GM12878 (cell line): ENCODE measurements around the gene TDP1. TPM values are rescaled to one million over a fixed set of nuclear protein-coding genes. Genes with fewer than 3 reads are reported as not detected.

Experiments
- ATAC-seq: fragments of 200-7000 bp; cut with Tn5 transposase; 3 replicates; pipeline ENCODE4 v1.9.1; 2020; ENCODE audit warnings: mild to moderate bottlenecking, moderate library complexity
- BruUV-seq: library from RNA; stranded (reverse); fragments of 400-500 nt; replicated peaks from 2 replicates; lab custom pipeline; 2021; lab: Mats Ljungman, UMichigan
- CTCF ChIA-PET: fragments of 300-600 bp; sonication (Branson Sonifier 250); formaldehyde crosslinking; extraction: SDS; loops from one replicate; lab custom pipeline; 2021; ENCODE audit warnings: inconsistent platforms; lab: Yijun Ruan, JAX
- POLR2A ChIA-PET: fragments of 350-600 bp; formaldehyde crosslinking; extraction: SDS; loops from one replicate; lab custom pipeline; 2021; ENCODE audit warnings: inconsistent platforms; lab: Charles Lee
- RAD21 ChIA-PET: fragments of 300-600 bp; sonication (Branson Sonifier 250); formaldehyde crosslinking; loops from one replicate; lab custom pipeline; 2023; ENCODE audit warnings: antibody characterized with exemption; ENCODE audit not compliant: unreplicated experiment; lab: Charles Lee
- SMC1A ChIA-PET: fragments of 300-600 bp; sonication (Branson Sonifier 250); formaldehyde crosslinking; loops from one replicate; lab custom pipeline; 2023; ENCODE audit not compliant: unreplicated experiment, uncharacterized antibody; lab: Charles Lee
- DNase-seq: peaks from one replicate; pipeline ENCODE4 v3.0.0-alpha.2; 2011; ENCODE audit warnings: low read depth, low spot score
- FAIRE-seq: peaks from 3 replicates; lab custom pipeline; 2011; peaks lifted over from hg19 to GRCh38; lab: Jason Lieb, UNC
- H2AFZ ChIP-seq: 2 replicates; pipeline ENCODE4 v1.6.0; 2011; ENCODE audit warnings: low read depth, low read length, control low read depth; ENCODE audit not compliant: control insufficient read depth
- H3K27ac ChIP-seq: 2 replicates; pipeline ENCODE4 v1.5.1; 2011; ENCODE audit warnings: control low read depth; ENCODE audit not compliant: control insufficient read depth, insufficient read depth
- H3K27me3 ChIP-seq, 2 experiments: replicated peaks in 1 of 2; 2 replicates each; pipeline versions ENCODE4 v1.6.0 to v1.6.1; 2011; ENCODE audit warnings: low read length in 1 of 2; ENCODE audit not compliant: control insufficient read depth in 2 of 2, insufficient read depth in 2 of 2
- H3K36me3 ChIP-seq, 2 experiments: 2 replicates each; pipeline ENCODE4 v1.5.1; 2011; ENCODE audit warnings: low read length in 1 of 2; ENCODE audit not compliant: control insufficient read depth in 2 of 2, insufficient read depth in 2 of 2
- H3K4me1 ChIP-seq: 2 replicates; pipeline ENCODE4 v1.6.1; 2011; ENCODE audit warnings: mild to moderate bottlenecking, low read length, moderate library complexity, mixed read lengths; ENCODE audit not compliant: control insufficient read depth, insufficient read depth
- H3K4me2 ChIP-seq: 2 replicates; pipeline ENCODE4 v1.6.0; 2011; ENCODE audit warnings: control low read depth; ENCODE audit not compliant: control insufficient read depth, insufficient read depth
- H3K4me3 ChIP-seq: fragments of 200-600 bp; sonication (generic); 2 replicates; pipeline ENCODE4 v1.5.1; 2016
- H3K79me2 ChIP-seq: 2 replicates; pipeline ENCODE4 v1.6.0; 2011; ENCODE audit warnings: low read length; ENCODE audit not compliant: control insufficient read depth, insufficient read depth
- H3K9ac ChIP-seq: 2 replicates; pipeline ENCODE4 v1.8.0; 2011; ENCODE audit warnings: low read length, control low read depth, mixed read lengths; ENCODE audit not compliant: control insufficient read depth, insufficient read depth
- H3K9me3 ChIP-seq: replicated peaks from 3 replicates; pipeline ENCODE4 v1.5.1; 2011; ENCODE audit warnings: mild to moderate bottlenecking, low read length; ENCODE audit not compliant: control insufficient read depth, insufficient read depth
- H4K20me1 ChIP-seq: 2 replicates; pipeline ENCODE4 v1.6.0; 2011; ENCODE audit not compliant: control insufficient read depth, insufficient read depth
- ASH2L ChIP-seq: fragments of 300-600, 200-600 bp; sonication (generic); IDR thresholded peaks from 2 replicates; pipeline ENCODE4 v1.6.1; 2017; ENCODE audit warnings: low read depth, mild to moderate bottlenecking, borderline replicate concordance
- BMI1 ChIP-seq: fragments of 450-650 bp; IDR thresholded peaks from 2 replicates; pipeline ENCODE4 v1.6.1; 2016; ENCODE audit warnings: mild to moderate bottlenecking, moderate library complexity, borderline replicate concordance
- BRCA1 ChIP-seq: IDR thresholded peaks from 2 replicates; pipeline ENCODE4 v1.6.1; 2011; ENCODE audit warnings: low read depth, low read length, improper control_type of control experiment
- CREB1 ChIP-seq: IDR thresholded peaks from 2 replicates; pipeline ENCODE4 v1.6.1; 2012; ENCODE audit warnings: low read depth, mild to moderate bottlenecking, inconsistent platforms
- CTCF ChIP-seq, 3 experiments: IDR thresholded peaks in 2 of 3; conservative IDR thresholded peaks in 1 of 3; 2 replicates each; pipeline ENCODE4 v1.5.1; 2011; ENCODE audit warnings: low read depth in 3 of 3, low read length in 3 of 3, mild to moderate bottlenecking in 3 of 3, control low read depth in 2 of 3, moderate library complexity in 2 of 3, inconsistent platforms in 1 of 3, mixed read lengths in 1 of 3; ENCODE audit not compliant: control insufficient read depth in 2 of 3, insufficient read depth in 1 of 3; ENCODE audit errors: extremely low read depth in 1 of 3
- FOS ChIP-seq: IDR thresholded peaks from 3 replicates; pipeline ENCODE4 v1.6.1; 2011; ENCODE audit warnings: borderline replicate concordance; ENCODE audit not compliant: insufficient read length; ENCODE audit errors: extremely low read depth
- MLLT1 ChIP-seq: fragments of 450-650 bp; IDR thresholded peaks from 2 replicates; pipeline ENCODE4 v1.6.1; 2016; ENCODE audit warnings: mild to moderate bottlenecking
- REST ChIP-seq: IDR thresholded peaks from 2 replicates; pipeline ENCODE4 v1.6.1; 2012; ENCODE audit warnings: mild to moderate bottlenecking, low read depth, low read length
- WGBS: methylation state at CpG from one replicate; pipeline ENCODE4 v1.1.6; 2016; ENCODE audit warnings: low lambda C conversion rate; ENCODE audit not compliant: insufficient replicate concordance, insufficient coverage; ENCODE audit errors: missing lambda C conversion rate; 5-methylcytosine and 5-hydroxymethylcytosine counted together
- in situ Hi-C: fragments of 300-500 bp; cut with MboI; formaldehyde crosslinking; loops from 9 replicates; pipeline ENCODE4 v1.14.3; 2018; ENCODE audit warnings: mixed read lengths
- intact Hi-C: fragments of 100-400 bp; cut with micrococcal nuclease; formaldehyde crosslinking; loops from one replicate; pipeline ENCODE4 v1.14.2; 2022; ENCODE audit not compliant: unreplicated experiment
- polyA plus RNA-seq, 11 experiments: library from polyadenylated mRNA; depleted of rRNA in 4 of 11; unstranded in 6 of 11; stranded (reverse) in 5 of 11; fragments of >200 nt; fragmentation: Nextera tagmentation in 4 of 11; fragmentation: Illumina TruSeq in 1 of 11; extraction: Ambion mirVana in 4 of 11; extraction: Trizol in 1 of 11; gene quantifications; 1 replicate in 1 of 11; 2 replicates in 10 of 11; pipeline versions ENCODE4 v1.2.1 to v1.2.3, GENCODE V29; 2011 to 2016; ENCODE audit warnings: inconsistent platforms in 2 of 11, missing spikeins in 2 of 11, low read depth in 1 of 11
- total RNA-seq, 4 experiments: library from RNA; depleted of rRNA in 3 of 4; stranded (reverse); fragments of >200 nt in 3 of 4; fragmentation: Illumina TruSeq in 1 of 4; extraction: Trizol in 1 of 4; gene quantifications; 2 replicates each; pipeline versions ENCODE4 v1.2.1 to v1.2.3, GENCODE V29; 2013 to 2021

Gene TDP1
- total and polyA plus RNA-seq, 10 of the 15 experiments (the other 5 are each of a cell fraction or from before 2014, with no cell fraction given), result 40.2 to 60.4 (median 54.1) TPM

GRCh38 chr14:89956661-89957009 is 908 bp downstream of the TDP1 start:
- ATAC-seq (no peak), FAIRE-seq (no peak), DNase-seq (no peak)
- in situ Hi-C loops (no loop called here), intact Hi-C loops (loop anchor here (10.0 kb wide), 1 partner anchor 1962 kb away; the partner anchor contains the start of gene GALC)
- WGBS, result 19% methylated on average over 15 of the region's 15 CpGs
- H4K20me1 ChIP-seq, result no peaks in the 10 kb centered on the region
- peaks cover 34% of the 10 kb centered on the region for H3K79me2 ChIP-seq
- H3K4me3 ChIP-seq, result peak overlapping the region; percentile 65
- no TSS peak for BruUV-seq
- peaks cover 0 to 8% of the 10 kb centered on the region in 2 experiments; a peak in 1 of 4 replicates for H3K36me3 ChIP-seq
- RAD21 ChIA-PET, result no interaction called here
- peak overlapping the region; percentile 94 for H3K27ac ChIP-seq
- no peak overlapping the region for H2AFZ ChIP-seq
- peaks cover 9% of the 10 kb centered on the region for H3K4me1 ChIP-seq
- H3K9me3 ChIP-seq, result peaks cover 7% of the 10 kb centered on the region; the same call in 1 of the 3 replicates
- peak overlapping the region; percentile 90 for H3K4me2 ChIP-seq
- no peaks in the 10 kb centered on the region for H3K27me3 ChIP-seq
- POLR2A ChIA-PET, result interaction anchor here (0.7 kb wide), 2 partner anchors 11 to 27 kb away, joined by 3 to 5 read pairs; no protein-coding TSS in a partner anchor
- peak overlapping the region; percentile 93 for H3K9ac ChIP-seq
- TF ChIP-seq ASH2L (no peak), CREB1 (no peak), MLLT1 (0 out of 2 replicates have a peak, but pooled peaks have one; percentile 56)
- SMC1A ChIA-PET, result interaction anchor here (0.6 to 1.6 kb wide), 4 partner anchors 9 to 41 kb away, joined by 3 to 4 read pairs (median 4); no protein-coding TSS in a partner anchor
- CTCF ChIA-PET, result interaction anchor here (0.9 to 7.9 kb wide), 3 partner anchors 9 to 17 kb away, joined by 6 to 65 read pairs (median 9); no protein-coding TSS in a partner anchor

- Histone ChIP-seq H3K4me2 (peak overlapping the region; percentile 90), H4K20me1 (no peaks in the 10 kb centered on the region), H3K9ac (peak overlapping the region; percentile 93; the same call in 1 of the 2 replicates), H3K79me2 (peaks cover 36% of the 10 kb centered on the region), H3K4me1 (peaks cover 9% of the 10 kb centered on the region), H3K9me3 (peaks cover 7% of the 10 kb centered on the region; the same call in 1 of the 3 replicates), H3K27me3 (no peaks in the 10 kb centered on the region), H3K36me3 (peaks cover 0 to 8% of the 10 kb centered on the region in 2 experiments; a peak in 1 of 4 replicates), H3K27ac (no peak overlapping the region; the same call in 1 of the 2 replicates), H3K4me3 (peak overlapping the region; percentile 65), H2AFZ (no peak overlapping the region)
- SMC1A ChIA-PET, result interaction anchor here (1.0 kb wide), 1 partner anchor 8 kb away, joined by 4 read pairs; no protein-coding TSS in a partner anchor
- in situ Hi-C loops (no loop called here), intact Hi-C loops (loop anchor here (10.0 kb wide), 1 partner anchor 1963 kb away; the partner anchor contains the start of gene GALC)
- FAIRE-seq, result no peak
- RAD21 ChIA-PET, result no interaction called here
- no peak for ATAC-seq
- POLR2A ChIA-PET, result interaction anchor here (1.1 kb wide), 1 partner anchor 11 kb away, joined by 4 read pairs; no protein-coding TSS in a partner anchor
- no peak for DNase-seq
- CTCF ChIA-PET, result interaction anchor here (1.8 to 7.9 kb wide), 2 partner anchors 8 to 15 kb away, joined by 9 to 65 read pairs; no protein-coding TSS in a partner anchor
- WGBS, result 38% methylated on average over 1 of the region's 1 CpG
- TSS peak; percentile 71 for BruUV-seq
- no peak for TF ChIP-seq BMI1
- TF ChIP-seq FOS, result no peak
- TF ChIP-seq REST, result no peak
- no peak for TF ChIP-seq CTCF (IDR thresholded peaks at IDR 0.05 in 2 of 3, conservative IDR thresholded peaks at IDR 0.05 in 1 of 3; ENCODE audit: control insufficient read depth in 2 of 3, extremely low read depth in 1 of 3, insufficient read depth in 1 of 3, low read depth in 3 of 3, low read length in 3 of 3)
- TF ChIP-seq BRCA1, result no peak
Measured at GRCh38 chr14:89957376-89957775, 1.6 kb downstream of the TDP1 start.
